Upper lobe of left lung (tissue), 4 donors: Measurements from ENCODE around the gene GATB.

Experiments used
- POLR2A ChIP-seq, 4 donors: fragments of 450-650 bp; IDR thresholded peaks; one replicate each; pipeline ENCODE4 v1.5.1; 2016 to 2017; ENCODE audit warnings: antibody characterized with exemption in 4 of 4, mild to moderate bottlenecking in 2 of 4
- POLR2AphosphoS5 ChIP-seq, 2 donors: sonication (generic); formaldehyde crosslinking; IDR thresholded peaks; one replicate each; pipeline ENCODE4 v1.5.1; 2017; ENCODE audit warnings: antibody characterized with exemption in 2 of 2
- TF ChIP-seq, protein P1 (sequence below), 6 experiments: fragments of 450-650 bp in 4 of 6; fragments of 200-600 bp in 2 of 6; sonication (generic) in 2 of 6; IDR thresholded peaks; one replicate each; pipeline ENCODE4 v1.5.1; 2016 to 2019; ENCODE audit warnings: antibody characterized with exemption in 6 of 6

GRCh38 chr4:151689211-151689991 is 71.4 kb downstream of the GATB start:
- TF ChIP-seq, protein P1, sequence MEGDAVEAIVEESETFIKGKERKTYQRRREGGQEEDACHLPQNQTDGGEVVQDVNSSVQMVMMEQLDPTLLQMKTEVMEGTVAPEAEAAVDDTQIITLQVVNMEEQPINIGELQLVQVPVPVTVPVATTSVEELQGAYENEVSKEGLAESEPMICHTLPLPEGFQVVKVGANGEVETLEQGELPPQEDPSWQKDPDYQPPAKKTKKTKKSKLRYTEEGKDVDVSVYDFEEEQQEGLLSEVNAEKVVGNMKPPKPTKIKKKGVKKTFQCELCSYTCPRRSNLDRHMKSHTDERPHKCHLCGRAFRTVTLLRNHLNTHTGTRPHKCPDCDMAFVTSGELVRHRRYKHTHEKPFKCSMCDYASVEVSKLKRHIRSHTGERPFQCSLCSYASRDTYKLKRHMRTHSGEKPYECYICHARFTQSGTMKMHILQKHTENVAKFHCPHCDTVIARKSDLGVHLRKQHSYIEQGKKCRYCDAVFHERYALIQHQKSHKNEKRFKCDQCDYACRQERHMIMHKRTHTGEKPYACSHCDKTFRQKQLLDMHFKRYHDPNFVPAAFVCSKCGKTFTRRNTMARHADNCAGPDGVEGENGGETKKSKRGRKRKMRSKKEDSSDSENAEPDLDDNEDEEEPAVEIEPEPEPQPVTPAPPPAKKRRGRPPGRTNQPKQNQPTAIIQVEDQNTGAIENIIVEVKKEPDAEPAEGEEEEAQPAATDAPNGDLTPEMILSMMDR (IDR thresholded peaks at IDR 0.05), result no peak
- TF ChIP-seq POLR2A (IDR thresholded peaks at IDR 0.05) (no peak), POLR2AphosphoS5 (IDR thresholded peaks at IDR 0.05) (no peak)
